NCI-H1092 (cell line): ENCODE measurements around the gene GPT2.

Experiments
- DNase-seq: peaks from one replicate; lab custom pipeline; 2025; lab: John Stamatoyannopoulos, UW

GPT2 gene, protein sequence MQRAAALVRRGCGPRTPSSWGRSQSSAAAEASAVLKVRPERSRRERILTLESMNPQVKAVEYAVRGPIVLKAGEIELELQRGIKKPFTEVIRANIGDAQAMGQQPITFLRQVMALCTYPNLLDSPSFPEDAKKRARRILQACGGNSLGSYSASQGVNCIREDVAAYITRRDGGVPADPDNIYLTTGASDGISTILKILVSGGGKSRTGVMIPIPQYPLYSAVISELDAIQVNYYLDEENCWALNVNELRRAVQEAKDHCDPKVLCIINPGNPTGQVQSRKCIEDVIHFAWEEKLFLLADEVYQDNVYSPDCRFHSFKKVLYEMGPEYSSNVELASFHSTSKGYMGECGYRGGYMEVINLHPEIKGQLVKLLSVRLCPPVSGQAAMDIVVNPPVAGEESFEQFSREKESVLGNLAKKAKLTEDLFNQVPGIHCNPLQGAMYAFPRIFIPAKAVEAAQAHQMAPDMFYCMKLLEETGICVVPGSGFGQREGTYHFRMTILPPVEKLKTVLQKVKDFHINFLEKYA

GRCh38 chr16:46883690-46884512 lies at the start of gene GPT2:
TSS of gene GPT2 (plus strand) at chr16:46884362. CDS start at chr16:46884716, 354 bp downstream.
- DNase-seq = peak; percentile 94

GRCh38 chr16:46836534-46837530 lies 47.3 kb upstream of the GPT2 start:
- DNase-seq = no peak

- no peak for DNase-seq
Measured at GRCh38 chr16:46839986-46840443, 44.1 kb upstream of the GPT2 start.

DNA sequence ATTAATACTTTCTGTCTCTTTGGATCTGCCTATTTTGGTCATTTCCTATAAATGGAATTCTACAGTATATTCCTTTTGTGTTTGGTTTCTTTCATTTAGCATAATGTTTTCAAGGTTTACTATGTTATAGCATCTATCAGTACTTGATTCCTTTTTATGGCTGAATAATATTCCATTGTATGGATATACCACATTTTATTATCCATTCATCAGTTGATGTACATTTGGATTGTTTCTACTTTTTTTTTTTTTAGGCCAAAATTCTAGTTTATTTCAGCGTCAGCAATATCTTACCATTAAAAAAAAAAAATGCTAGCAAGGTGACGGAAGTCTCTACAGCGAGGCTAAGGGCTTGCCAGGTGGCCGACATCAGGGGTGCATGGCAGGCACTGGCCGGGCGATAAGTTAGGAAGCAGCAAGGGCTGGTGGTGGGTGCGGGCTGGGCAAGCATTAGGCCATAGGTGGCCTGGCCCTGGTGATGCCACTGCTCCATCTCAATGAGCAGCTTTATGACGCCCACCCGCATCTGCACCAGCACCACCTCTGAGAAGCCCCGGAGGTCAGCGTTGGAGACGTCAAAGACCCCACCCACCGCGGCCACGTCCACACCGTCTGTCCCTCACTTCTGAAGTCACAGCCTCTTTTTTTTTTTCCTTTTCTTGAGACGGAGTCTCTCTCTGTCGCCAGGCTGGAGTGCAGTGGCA lies 41.8 kb upstream of the GPT2 start:
- no peak for DNase-seq

DNA sequence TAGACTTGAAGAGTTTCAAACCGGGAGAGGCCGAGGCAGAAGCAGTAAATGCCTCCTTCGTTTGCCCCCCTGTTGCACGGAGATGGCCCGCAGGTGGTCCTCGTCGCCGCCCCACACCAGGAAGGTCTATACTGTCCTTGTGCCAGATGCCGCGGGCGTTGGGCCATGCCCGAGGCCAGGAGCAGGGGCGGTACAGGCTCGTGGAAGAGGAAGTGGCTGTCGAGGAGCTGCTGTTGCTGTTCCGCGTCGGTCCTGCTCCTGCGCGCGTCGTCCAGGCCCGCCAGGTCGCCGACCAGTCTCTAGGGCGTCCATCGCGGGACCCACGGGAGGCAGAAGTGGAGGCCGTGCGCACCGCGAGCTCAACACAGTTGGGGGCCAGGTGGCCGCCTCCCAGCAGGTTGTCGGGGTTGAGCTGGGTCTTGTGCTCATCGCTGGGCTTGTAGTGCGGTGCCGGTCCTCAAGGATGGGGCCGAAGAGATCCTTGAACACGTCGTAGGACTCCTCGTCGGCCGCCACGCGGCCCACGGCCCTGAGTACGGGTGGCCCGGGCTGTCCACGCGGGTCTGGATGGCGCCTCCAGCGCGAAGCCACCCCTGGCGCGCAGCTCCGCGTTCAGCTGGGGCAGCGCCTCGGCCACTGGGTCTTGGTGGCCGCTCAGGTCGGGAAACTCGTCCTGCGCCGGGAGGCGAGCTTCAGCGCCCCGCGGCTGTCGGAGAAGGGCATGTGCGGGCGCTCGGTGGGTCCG lies 40.1 kb upstream of the GPT2 start:
- no peak for DNase-seq

- no peak for DNase-seq
Measured at GRCh38 chr16:46844771-46845170, 39.4 kb upstream of the GPT2 start.

DNA sequence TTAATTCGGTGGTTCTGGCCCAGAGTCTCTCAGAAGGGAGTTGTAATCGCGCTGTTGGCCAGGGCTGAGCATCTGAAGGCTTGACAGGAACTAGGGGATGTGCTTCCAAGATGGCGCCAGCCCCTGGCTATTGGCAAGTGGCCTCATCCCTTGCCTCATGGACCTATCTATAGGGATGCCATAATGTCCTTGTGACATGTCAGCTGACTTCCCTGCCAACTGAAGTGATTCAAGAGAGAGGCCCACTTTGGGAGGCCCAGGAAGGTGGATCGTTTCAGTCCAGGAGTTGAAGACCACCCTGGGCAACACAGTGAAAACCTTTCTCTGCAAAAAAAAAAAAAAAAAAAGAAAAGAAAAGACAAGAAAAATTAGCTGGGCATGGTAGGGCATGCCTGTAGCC lies 38.2 kb upstream of the GPT2 start:
- no peak for DNase-seq

DNA sequence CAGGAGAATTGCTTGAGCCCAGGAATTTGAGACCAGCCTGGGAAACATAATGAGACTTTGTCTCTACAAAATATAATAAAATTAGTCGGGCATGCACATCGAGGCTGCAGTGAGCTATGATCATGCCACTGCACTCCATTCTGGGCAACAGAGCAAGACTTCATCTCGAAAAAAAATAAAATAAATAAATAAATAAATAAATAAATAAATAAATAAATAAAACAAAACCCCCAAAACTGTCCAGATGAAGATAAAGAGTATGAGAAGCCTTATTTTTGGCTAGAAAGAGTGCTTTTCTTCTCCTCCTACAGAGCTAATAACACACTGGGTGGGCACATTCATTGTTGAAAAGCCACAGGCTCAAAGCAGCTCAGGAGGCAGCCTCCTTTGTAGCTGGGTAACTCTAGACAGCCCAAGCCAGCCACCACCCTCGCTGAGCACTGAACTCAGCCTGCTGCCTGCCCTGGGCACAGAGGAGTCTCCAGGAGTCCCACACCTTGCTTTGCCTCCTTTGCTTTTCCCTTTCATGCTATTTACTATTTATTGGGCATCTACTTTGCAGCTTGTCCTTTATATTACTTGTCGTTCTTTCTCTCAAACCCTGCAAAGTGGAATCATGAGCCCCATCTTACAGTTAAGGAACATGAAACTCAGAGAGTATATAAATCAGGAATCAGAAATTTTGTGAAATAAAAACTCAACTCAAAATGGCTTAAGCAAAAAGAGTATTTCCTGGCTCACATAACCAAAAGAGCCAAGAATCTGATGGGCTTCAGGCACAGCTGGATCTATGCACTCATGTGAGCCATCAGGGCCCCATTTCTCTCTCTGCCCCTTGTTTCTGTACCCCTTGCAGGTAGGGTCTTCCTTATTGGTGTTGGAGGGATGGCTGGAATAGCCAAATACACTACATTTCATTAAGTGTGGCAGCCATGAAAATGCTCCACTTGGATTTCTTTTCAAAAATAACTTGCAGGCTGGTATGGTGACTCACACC lies 35.1 kb upstream of the GPT2 start:
- DNase-seq = no peak

DNA sequence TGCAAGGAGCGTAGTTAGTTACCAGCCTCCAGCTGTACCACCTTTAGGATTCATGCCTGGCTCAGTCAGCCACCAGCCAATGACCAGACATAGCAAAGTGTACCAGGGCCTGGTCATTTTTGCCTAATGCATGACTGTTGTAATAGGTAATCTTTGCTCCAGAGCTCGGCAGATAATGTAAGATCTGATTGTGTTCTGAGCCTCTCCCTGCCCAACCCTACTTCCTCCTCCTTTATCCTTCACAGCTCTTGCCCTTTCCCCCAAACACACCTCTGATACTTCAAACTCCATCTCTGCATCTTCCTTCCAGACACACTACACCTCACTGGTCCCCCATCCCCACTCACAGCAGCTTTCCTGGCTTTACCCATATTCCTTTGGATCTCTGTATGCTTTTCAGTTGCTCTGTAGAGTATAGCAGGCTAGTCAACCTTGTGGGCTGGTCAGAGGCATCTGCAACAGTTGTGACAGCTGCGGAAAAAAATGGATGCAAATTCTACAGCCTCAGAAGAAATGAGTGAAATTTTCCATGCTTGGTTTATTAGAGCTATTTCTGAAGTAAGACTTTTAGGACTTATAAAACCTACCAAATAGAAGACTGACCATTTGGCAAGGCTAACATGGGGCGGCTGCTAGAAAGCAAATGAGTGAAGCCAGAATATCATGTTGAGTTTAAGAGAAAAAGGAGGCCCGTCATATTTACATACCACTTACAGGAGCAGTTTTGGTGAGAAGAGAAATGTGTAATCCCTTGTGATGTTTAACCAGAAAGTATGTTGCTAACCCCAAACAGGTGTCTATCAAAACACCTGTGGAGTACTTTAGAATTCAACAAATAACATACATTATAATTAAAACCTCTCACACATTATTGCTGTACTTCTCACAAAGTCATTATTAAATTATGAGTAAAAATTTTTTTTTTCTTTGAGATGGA lies 33.3 kb upstream of the GPT2 start:
- no peak for DNase-seq

DNA sequence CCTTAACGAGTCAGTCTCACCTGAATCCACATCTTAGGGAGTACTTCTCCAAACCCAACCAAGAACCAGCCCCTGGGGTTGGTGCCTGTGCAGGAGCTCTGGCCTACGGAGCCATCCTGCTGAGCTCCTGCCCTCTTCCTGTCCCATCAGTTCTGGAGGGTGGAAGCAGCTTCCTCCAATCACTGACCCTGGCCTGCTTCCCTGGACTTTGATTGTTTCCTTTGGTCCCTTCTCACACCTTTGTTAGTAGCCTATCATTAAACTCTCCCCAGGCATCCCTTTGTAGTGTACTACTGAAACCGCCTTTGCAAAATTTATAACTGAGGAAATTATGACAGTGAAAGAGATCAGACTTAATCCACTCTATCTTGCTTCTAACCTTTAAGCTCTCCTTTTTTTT lies 32.0 kb upstream of the GPT2 start:
- DNase-seq = no peak

- peak; percentile 56 for DNase-seq
Measured at GRCh38 chr16:46853713-46854443, 30.3 kb upstream of the GPT2 start.

GRCh38 chr16:46854846-46855245 lies 29.3 kb upstream of the GPT2 start:
- DNase-seq = no peak

GRCh38 chr16:46855389-46855788 lies 28.8 kb upstream of the GPT2 start:
- no peak for DNase-seq

GRCh38 chr16:46857368-46857945 lies 26.7 kb upstream of the GPT2 start:
- peak; percentile 52 for DNase-seq

DNA sequence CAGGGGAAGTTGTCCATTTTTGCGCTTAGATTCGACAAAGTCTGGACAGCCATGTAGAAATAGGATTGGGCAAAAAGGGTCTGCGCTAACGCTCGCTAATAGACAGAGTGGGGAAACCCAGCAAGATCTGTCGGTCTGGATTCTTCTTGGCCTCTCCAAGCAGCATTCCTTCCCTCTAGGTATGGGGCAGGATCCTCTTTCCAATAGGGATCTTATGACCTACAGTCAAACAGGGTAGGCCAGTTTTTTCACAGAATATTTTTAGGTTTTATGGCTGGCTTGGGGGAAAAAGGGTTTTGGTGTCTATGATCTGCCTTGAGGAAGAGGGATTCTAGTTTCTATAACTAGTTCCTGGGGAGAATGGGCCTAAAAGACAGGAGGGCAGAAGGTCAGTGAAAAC lies 26.0 kb upstream of the GPT2 start:
- no peak for DNase-seq

DNA sequence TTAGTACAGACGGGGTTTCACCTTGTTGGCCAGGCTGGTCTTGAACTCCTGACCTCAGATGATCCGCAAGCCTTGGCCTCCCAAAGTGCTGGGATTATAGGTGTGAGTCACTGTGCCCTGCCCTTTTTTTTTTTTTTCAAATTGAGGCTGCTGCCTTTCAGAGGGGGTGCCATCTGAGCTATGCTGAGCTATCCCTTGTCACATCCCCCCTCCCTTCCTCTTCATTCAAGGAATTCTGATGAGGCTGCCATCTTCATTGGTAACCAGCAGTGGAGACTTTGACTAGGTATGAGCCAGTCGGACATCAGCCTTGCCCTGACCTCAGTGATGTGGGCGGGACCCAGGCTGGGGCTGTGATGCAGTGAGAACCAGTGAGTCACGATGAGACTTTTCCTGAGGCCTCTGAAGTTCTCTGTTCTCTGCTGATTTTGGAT lies 24.4 kb upstream of the GPT2 start:
- no peak for DNase-seq
